B cell (primary cell): ENCODE results near the gene R3HDM4. TPM values are rescaled to one million over a fixed set of nuclear protein-coding genes. Genes with fewer than 3 reads are reported as not detected.
A peak's percentile ranks its signal among the peaks of the same experiment; 100 is the strongest.

Experiments used
- ATAC-seq: fragments of 200-7000 bp; cut with Tn5 transposase; one replicate; pipeline ENCODE4 v1.10.0; 2021; ENCODE audit warnings: low read depth, mild to moderate bottlenecking, moderate number of reproducible peaks, moderate library complexity
- CTCF ChIA-PET: fragments of 350-600 bp; sonication (Branson Sonifier 250); formaldehyde crosslinking; loops from one replicate; lab custom pipeline; 2021; ENCODE audit warnings: antibody characterized with exemption, inconsistent platforms; lab: Charles Lee
- POLR2A ChIA-PET: fragments of 350-600 bp; sonication (Branson Sonifier 250); formaldehyde crosslinking; loops from one replicate; lab custom pipeline; 2021; ENCODE audit warnings: antibody characterized with exemption; lab: Charles Lee
- DNase-seq: peaks from one replicate; pipeline ENCODE4 v3.0.0; 2013
- H2AFZ ChIP-seq: 2 replicates; pipeline ENCODE4 v1.6.1; 2012; ENCODE audit warnings: mild to moderate bottlenecking, low read depth, low read length; ENCODE audit not compliant: insufficient read depth, poor library complexity, severe bottlenecking
- H3K27ac ChIP-seq, 2 donors: 1 replicate in 1 of 2; 2 replicates in 1 of 2; pipeline ENCODE4 v1.5.1; 2012 to 2013; ENCODE audit warnings: low read length in 2 of 2, mild to moderate bottlenecking in 2 of 2, moderate library complexity in 1 of 2
- H3K27me3 ChIP-seq, 4 experiments: fragments of 200-600 bp in 1 of 4; sonication (generic) in 1 of 4; replicated peaks in 1 of 4; 1 replicate in 2 of 4; 2 replicates in 2 of 4; pipeline versions ENCODE4 v1.6.1 to v1.7.0; 2013 to 2016; ENCODE audit warnings: low read length in 3 of 4, mild to moderate bottlenecking in 2 of 4, mixed read lengths in 1 of 4, moderate library complexity in 1 of 4; ENCODE audit not compliant: insufficient read depth in 4 of 4, control insufficient read depth in 3 of 4; ENCODE audit errors: control extremely low read depth in 1 of 4
- H3K36me3 ChIP-seq, 2 experiments: replicated peaks in 1 of 2; 1 replicate in 1 of 2; 2 replicates in 1 of 2; pipeline versions ENCODE4 v1.6.1 to v1.7.1; 2013; ENCODE audit warnings: low read length in 1 of 2; ENCODE audit not compliant: insufficient read depth in 2 of 2, control insufficient read depth in 1 of 2; ENCODE audit errors: control extremely low read depth in 1 of 2, extremely low read depth in 1 of 2
- H3K4me1 ChIP-seq, 2 donors: fragments of 200-600 bp in 1 of 2; sonication (generic) in 1 of 2; 1 replicate in 1 of 2; 2 replicates in 1 of 2; pipeline versions ENCODE4 v1.5.1 to v1.6.1; 2013 to 2017; ENCODE audit warnings: low read length in 2 of 2; ENCODE audit not compliant: control insufficient read depth in 2 of 2, insufficient read depth in 2 of 2
- H3K4me2 ChIP-seq: replicated peaks from 2 replicates; pipeline ENCODE3; 2012; ENCODE audit warnings: mild to moderate bottlenecking, low read depth, low read length; ENCODE audit not compliant: poor library complexity, severe bottlenecking
- H3K4me3 ChIP-seq, 5 experiments: fragments of 200-600 bp in 1 of 5; sonication (generic) in 1 of 5; 1 replicate in 3 of 5; 2 replicates in 2 of 5; pipeline versions ENCODE4 v1.5.1 to v1.7.0; 2011 to 2016; ENCODE audit warnings: low read length in 4 of 5, mild to moderate bottlenecking in 4 of 5, low read depth in 2 of 5, control low read depth in 1 of 5, moderate library complexity in 1 of 5; ENCODE audit not compliant: insufficient read depth in 1 of 5; ENCODE audit errors: control extremely low read depth in 1 of 5, extremely low read depth in 1 of 5
- H3K79me2 ChIP-seq: fragments of 200-600 bp; sonication (generic); one replicate; pipeline ENCODE4 v1.6.0; 2016; ENCODE audit warnings: low read length; ENCODE audit not compliant: control insufficient read depth, insufficient read depth
- H3K9ac ChIP-seq: fragments of 200-600 bp; sonication (generic); 2 replicates; pipeline ENCODE4 v1.6.1; 2017; ENCODE audit warnings: mild to moderate bottlenecking, low read length, moderate library complexity
- H3K9me3 ChIP-seq, 3 donors: one replicate each; pipeline versions ENCODE4 v1.6.1 to v1.7.1; 2013; ENCODE audit warnings: low read length in 2 of 3; ENCODE audit not compliant: control insufficient read depth in 2 of 3, insufficient read depth in 1 of 3; ENCODE audit errors: control extremely low read depth in 1 of 3
- H4K20me1 ChIP-seq: 2 replicates; pipeline ENCODE4 v1.6.0; 2012; ENCODE audit warnings: mild to moderate bottlenecking, low read length; ENCODE audit not compliant: insufficient read depth, control insufficient read depth, poor library complexity, severe bottlenecking
- H3K27ac Mint-ChIP-seq: one replicate; pipeline ENCODE4 v1.8.0; 2021; ENCODE audit warnings: mixed read lengths
- H3K27me3 Mint-ChIP-seq: one replicate; pipeline ENCODE4 v1.8.0; 2021; ENCODE audit warnings: mixed read lengths
- H3K4me1 Mint-ChIP-seq: one replicate; pipeline ENCODE4 v1.8.0; 2021; ENCODE audit warnings: mixed read lengths
- H3K4me3 Mint-ChIP-seq: one replicate; pipeline ENCODE4 v1.8.0; 2021; ENCODE audit warnings: mixed read lengths
- H3K9me3 Mint-ChIP-seq: one replicate; pipeline ENCODE4 v1.8.0; 2022; ENCODE audit warnings: mixed read lengths; ENCODE audit not compliant: insufficient read depth
- EZH2 ChIP-seq: IDR thresholded peaks from 2 replicates; pipeline ENCODE4 v1.6.1; 2012; ENCODE audit warnings: borderline replicate concordance, low read depth, mild to moderate bottlenecking, moderate library complexity, low read length; ENCODE audit not compliant: insufficient read depth, poor library complexity, severe bottlenecking
- WGBS: methylation state at CpG from one replicate; pipeline ENCODE4 v1.1.5; 2013; ENCODE audit warnings: missing lambda C conversion rate; ENCODE audit not compliant: insufficient coverage; 5-methylcytosine and 5-hydroxymethylcytosine counted together
- intact Hi-C: fragments of 100-400 bp; cut with micrococcal nuclease; formaldehyde crosslinking; loops from one replicate; pipeline ENCODE4 v1.10.0; 2022
- polyA plus RNA-seq: library from polyadenylated mRNA; depleted of rRNA; stranded (reverse); fragments of >200 nt; gene quantifications from 2 replicates; pipeline ENCODE4 v1.2.3, GENCODE V29; 2012
- total RNA-seq, 2 donors: library from RNA; stranded (reverse); fragments of 120-200 nt in 1 of 2; gene quantifications; 1 replicate in 1 of 2; 2 replicates in 1 of 2; pipeline versions ENCODE4 v1.2.3 to v1.2.4, GENCODE V29; 2013 to 2022
- TF ChIP-seq, protein P1 (sequence below): fragments of 200-600 bp; IDR thresholded peaks from one replicate; pipeline ENCODE4 v1.8.0; 2022; ENCODE audit warnings: antibody characterized with exemption, mild to moderate bottlenecking

The R3HDM4 gene
- total and polyA plus RNA-seq, 2 donors (not counting 1 experiment from before 2014, with no cell fraction given), result 168 to 176 TPM

DNA sequence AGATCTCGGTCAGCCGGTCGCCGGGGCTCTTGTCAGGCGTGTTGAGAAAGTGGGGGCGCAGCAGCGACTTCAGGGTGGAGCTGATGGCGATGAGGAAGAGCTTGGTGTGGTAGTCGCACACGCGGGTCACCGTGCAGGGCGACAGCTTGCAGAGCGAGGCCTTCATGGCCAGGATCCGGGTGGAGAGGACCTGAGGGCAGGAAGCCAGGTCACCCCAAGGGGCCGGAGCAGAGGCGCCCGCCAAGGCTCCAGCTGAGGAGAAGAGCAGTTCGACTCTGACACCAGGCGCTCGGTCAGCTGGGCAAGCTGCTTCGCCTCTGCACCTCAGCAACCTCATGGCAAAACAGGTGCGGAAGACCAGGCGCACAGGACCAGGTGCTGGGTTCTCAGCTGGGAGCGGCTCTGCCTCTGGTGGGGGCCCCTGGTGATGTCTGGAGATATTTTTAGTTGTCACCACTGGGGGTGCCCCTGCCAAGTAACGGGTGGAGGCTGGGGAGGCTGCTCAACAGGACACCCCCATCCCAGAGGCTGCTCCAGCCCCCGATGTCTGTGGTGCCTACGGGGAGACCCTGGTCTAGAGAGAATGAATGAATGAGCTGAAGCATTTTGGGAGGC lies 37.6 kb downstream of the R3HDM4 start:
- Histone ChIP-seq H2AFZ (no peak overlapping the region), H4K20me1 (peaks cover 19% of the 10 kb centered on the region), H3K79me2 (peaks cover 9% of the 10 kb centered on the region), H3K9me3 (peaks cover 0 to 3% (median 0%) of the 10 kb centered on the region in 3 donors), H3K4me2 (no peak overlapping the region), H3K27me3 (no peaks in the 10 kb centered on the region), H3K4me1 (peaks cover 8 to 17% of the 10 kb centered on the region in 2 donors), H3K36me3 (peaks cover 0 to 17% of the 10 kb centered on the region in 2 experiments), H3K9ac (no peak overlapping the region), H3K4me3 (no peak overlapping the region), H3K27ac (no peak overlapping the region)
- intact Hi-C loops, result no loop called here
- DNase-seq (peak; percentile 47), ATAC-seq (no peak)
- ChIA-PET CTCF (interaction anchor here (0.8 to 2.1 kb wide), 3 partner anchors 12 to 43 kb away, joined by 3 to 6 read pairs (median 3); no protein-coding TSS in a partner anchor), POLR2A (interaction anchor here (1.5 kb wide), 1 partner anchor 33 kb away, joined by 4 read pairs; no protein-coding TSS in a partner anchor)
- Mint-ChIP-seq H3K27ac (no peak overlapping the region), H3K27me3 (no peaks in the 10 kb centered on the region), H3K4me3 (no peak overlapping the region), H3K9me3 (no peaks in the 10 kb centered on the region), H3K4me1 (peaks cover 9% of the 10 kb centered on the region)
- TF ChIP-seq, protein P1, sequence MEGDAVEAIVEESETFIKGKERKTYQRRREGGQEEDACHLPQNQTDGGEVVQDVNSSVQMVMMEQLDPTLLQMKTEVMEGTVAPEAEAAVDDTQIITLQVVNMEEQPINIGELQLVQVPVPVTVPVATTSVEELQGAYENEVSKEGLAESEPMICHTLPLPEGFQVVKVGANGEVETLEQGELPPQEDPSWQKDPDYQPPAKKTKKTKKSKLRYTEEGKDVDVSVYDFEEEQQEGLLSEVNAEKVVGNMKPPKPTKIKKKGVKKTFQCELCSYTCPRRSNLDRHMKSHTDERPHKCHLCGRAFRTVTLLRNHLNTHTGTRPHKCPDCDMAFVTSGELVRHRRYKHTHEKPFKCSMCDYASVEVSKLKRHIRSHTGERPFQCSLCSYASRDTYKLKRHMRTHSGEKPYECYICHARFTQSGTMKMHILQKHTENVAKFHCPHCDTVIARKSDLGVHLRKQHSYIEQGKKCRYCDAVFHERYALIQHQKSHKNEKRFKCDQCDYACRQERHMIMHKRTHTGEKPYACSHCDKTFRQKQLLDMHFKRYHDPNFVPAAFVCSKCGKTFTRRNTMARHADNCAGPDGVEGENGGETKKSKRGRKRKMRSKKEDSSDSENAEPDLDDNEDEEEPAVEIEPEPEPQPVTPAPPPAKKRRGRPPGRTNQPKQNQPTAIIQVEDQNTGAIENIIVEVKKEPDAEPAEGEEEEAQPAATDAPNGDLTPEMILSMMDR, result no peak
- TF ChIP-seq EZH2, result no peak
- WGBS, result 95% methylated on average over 23 of the region's 28 CpGs

DNA sequence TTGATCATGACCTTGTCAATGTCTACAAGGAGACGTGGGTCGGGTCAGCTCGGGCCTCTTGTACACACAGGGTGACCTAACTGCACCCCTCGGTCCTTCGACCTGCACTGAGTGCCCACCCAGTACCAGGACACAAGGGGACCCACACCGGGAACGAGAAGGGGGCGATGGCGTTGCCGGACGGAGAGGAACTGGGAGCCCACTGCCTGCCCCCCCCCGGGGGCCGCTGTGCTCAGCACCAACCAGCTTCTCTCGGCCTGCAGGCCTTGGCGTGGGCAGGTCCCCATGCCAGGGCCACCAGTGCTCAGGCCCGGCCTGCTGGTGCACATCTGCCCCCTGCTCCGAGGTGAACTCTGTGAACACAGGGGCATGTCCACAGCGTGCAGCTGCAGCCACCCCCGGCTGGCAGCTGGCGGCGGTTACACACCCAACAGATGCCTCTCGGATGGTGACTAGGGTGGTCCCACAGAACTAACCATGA lies 39.4 kb downstream of the R3HDM4 start:
- Histone ChIP-seq H3K27me3 (no peaks in the 10 kb centered on the region), H4K20me1 (peaks cover 7% of the 10 kb centered on the region), H3K79me2 (no peaks in the 10 kb centered on the region), H3K27ac (no peak overlapping the region), H3K4me3 (no peak overlapping the region), H3K4me2 (no peak overlapping the region), H2AFZ (no peak overlapping the region), H3K9me3 (peaks cover 0 to 3% (median 0%) of the 10 kb centered on the region in 3 donors), H3K9ac (no peak overlapping the region), H3K36me3 (peaks cover 0 to 10% of the 10 kb centered on the region in 2 experiments), H3K4me1 (peaks cover 8 to 17% of the 10 kb centered on the region in 2 donors)
- H3K27ac Mint-ChIP-seq, result no peak overlapping the region
- intact Hi-C loops, result no loop called here
- no peaks in the 10 kb centered on the region for H3K27me3 Mint-ChIP-seq
- POLR2A ChIA-PET, result no interaction called here
- CTCF ChIA-PET, result interaction anchor here (1.5 kb wide), 1 partner anchor 10 kb away, joined by 5 read pairs; no protein-coding TSS in a partner anchor
- TF ChIP-seq, protein P1, result no peak
- TF ChIP-seq EZH2, result no peak
- 97% methylated on average over 22 of the region's 22 CpGs for WGBS
- peaks cover 9% of the 10 kb centered on the region for H3K4me1 Mint-ChIP-seq
- H3K9me3 Mint-ChIP-seq, result no peaks in the 10 kb centered on the region
- ATAC-seq (no peak), DNase-seq (peak; percentile 34)
- H3K4me3 Mint-ChIP-seq, result no peak overlapping the region
